ENCODE measurements around the gene PRKACA. TPM values are rescaled to one million over a fixed set of nuclear protein-coding genes. Genes with fewer than 3 reads are reported as not detected.

PRKACA gene
- total and polyA plus RNA-seq, 10 of the 15 experiments (the other 5 are each of a cell fraction or from before 2014, with no cell fraction given) = 0.53 to 68.5 (median 11.2) TPM

DNA sequence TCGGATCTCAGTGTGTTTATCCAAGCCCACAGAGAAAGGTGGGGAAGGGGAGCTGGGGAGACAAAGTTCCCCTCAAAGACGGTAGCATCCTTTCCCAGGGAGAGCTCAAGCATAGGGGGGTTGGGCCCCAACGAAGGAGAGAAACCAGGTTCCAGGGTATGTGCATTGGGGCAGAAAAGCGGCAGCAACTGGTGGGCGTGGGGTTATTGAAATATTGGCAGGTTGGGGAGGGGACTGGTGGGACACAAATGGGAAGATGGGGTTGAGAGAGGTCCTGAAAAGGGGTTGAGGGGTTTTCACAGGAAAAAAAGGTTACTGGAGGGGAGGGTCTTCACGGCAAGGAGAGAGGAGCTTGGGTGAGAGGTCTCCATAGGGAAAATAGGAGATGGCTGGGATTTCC is 17.8 kb upstream of the PRKACA start:
- WGBS (ENCODE audit: insufficient coverage, insufficient replicate concordance, low lambda C conversion rate, missing lambda C conversion rate) = under 1% methylated on average over 6 of the region's 6 CpGs
- H3K27me3 ChIP-seq (replicated peaks in 1 of 2; ENCODE audit: control insufficient read depth in 2 of 2, insufficient read depth in 2 of 2, low read length in 1 of 2) = no peaks in the 10 kb centered on the region
- SMC1A ChIA-PET (ENCODE audit: uncharacterized antibody, unreplicated experiment) = interaction anchor here (1.1 to 2.5 kb wide), 6 partner anchors 10 to 352 kb away, joined by 3 to 9 read pairs (median 6); partner anchors contain the start of gene MISP3
- no peak for FAIRE-seq
- H3K36me3 ChIP-seq (ENCODE audit: control insufficient read depth in 2 of 2, insufficient read depth in 2 of 2, low read length in 1 of 2) = peaks cover 0 to 4% of the 10 kb centered on the region in 2 experiments; a peak in 1 of 4 replicates
- intact Hi-C loops (cut with micrococcal nuclease; ENCODE audit: unreplicated experiment) = loop anchor here (5.0 kb wide), 1 partner anchor 272 kb away; no protein-coding TSS in a partner anchor
- H3K27ac ChIP-seq (ENCODE audit: control insufficient read depth, insufficient read depth) = peak overlapping the region; percentile 79
- 0 out of 2 replicates have a peak, but pooled peaks cover 8% of the 10 kb centered on the region for H3K4me1 ChIP-seq (ENCODE audit: control insufficient read depth, insufficient read depth, low read length)
- RAD21 ChIA-PET (ENCODE audit: unreplicated experiment) = interaction anchor here (0.8 to 3.1 kb wide), 8 partner anchors 17 to 273 kb away, joined by 3 to 14 read pairs (median 4); partner anchors contain the start of genes IL27RA and PRKACA
- H3K4me3 ChIP-seq = peak overlapping the region; percentile 98
- no peaks in the 10 kb centered on the region for H4K20me1 ChIP-seq (ENCODE audit: control insufficient read depth, insufficient read depth)
- no peak for TF ChIP-seq ZZZ3 (IDR thresholded peaks at IDR 0.05; ENCODE audit: control insufficient read depth, insufficient read length, low read depth)
- peak; percentile 31 for TF ChIP-seq IKZF1 (conservative IDR thresholded peaks at IDR 0.05)
- peak in 1 of 2 experiments; percentile 40; a peak in 1 of 4 replicates for TF ChIP-seq IKZF2 (IDR thresholded peaks at IDR 0.05)
- peak overlapping the region; percentile 88 for H3K4me2 ChIP-seq (ENCODE audit: control insufficient read depth, insufficient read depth)
- in situ Hi-C loops (cut with MboI) = no loop called here
- no TSS peak for BruUV-seq (replicated peaks)
- CTCF ChIA-PET = interaction anchor here (0.6 to 4.3 kb wide), 10 partner anchors 11 to 387 kb away, joined by 3 to 43 read pairs (median 4); partner anchors contain the start of genes NANOS3 and PALM3
- H2AFZ ChIP-seq (ENCODE audit: control insufficient read depth, low read depth, low read length) = no peak overlapping the region
- no peak for ATAC-seq
- peak overlapping the region; percentile 83 for H3K9ac ChIP-seq (ENCODE audit: control insufficient read depth, insufficient read depth, low read length)
- H3K9me3 ChIP-seq (replicated peaks; ENCODE audit: control insufficient read depth, insufficient read depth, low read length) = no peaks in the 10 kb centered on the region
- no peak for DNase-seq (ENCODE audit: low read depth, low spot score)
- POLR2A ChIA-PET = interaction anchor here (0.5 to 1.5 kb wide), 11 partner anchors 10 to 851 kb away, joined by 3 to 8 read pairs (median 4); partner anchors contain the start of gene C19orf53
- peaks cover 29% of the 10 kb centered on the region for H3K79me2 ChIP-seq (ENCODE audit: control insufficient read depth, insufficient read depth, low read length)

DNA sequence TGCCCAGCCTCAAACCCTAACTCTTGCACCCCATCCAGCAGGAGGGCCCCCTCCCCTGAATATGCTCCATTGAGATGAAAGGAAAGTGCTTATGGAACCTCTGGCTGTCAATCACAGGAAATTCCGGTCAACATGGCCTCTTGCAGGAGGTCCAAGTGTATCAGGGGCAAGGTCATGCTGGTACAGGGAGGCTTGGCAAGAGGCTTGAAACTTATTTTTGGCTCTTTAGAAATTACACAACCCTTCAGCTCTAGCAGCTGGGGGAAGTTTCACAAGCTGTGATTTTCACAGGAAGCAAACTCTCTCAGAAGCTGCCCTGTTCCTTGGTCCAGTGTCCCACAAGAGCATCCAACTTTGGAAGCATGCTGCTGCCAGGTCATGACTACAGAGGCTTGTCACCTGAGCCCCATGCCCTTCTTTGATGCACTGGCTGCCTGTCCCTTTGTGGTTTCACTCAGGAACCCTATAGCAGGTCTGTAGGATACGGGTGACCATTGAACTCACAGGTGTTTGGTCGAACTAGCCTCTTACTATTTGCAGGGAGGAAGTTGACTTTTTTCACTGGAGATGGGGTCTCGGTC is 10.5 kb upstream of the PRKACA start:
- ATAC-seq (peak; percentile 84), FAIRE-seq (peak; percentile 35), DNase-seq (ENCODE audit: low read depth, low spot score) (peak; percentile 49)
- H3K4me2 ChIP-seq (ENCODE audit: control insufficient read depth, insufficient read depth) = peak overlapping the region; percentile 81
- in situ Hi-C loops (cut with MboI) = no loop called here
- ChIA-PET RAD21 (ENCODE audit: unreplicated experiment) (interaction anchor here (2.0 kb wide), 1 partner anchor 9 kb away, joined by 5 read pairs; the partner anchor contains the start of gene ASF1B), CTCF (interaction anchor here (0.6 to 3.0 kb wide), 5 partner anchors 9 to 233 kb away, joined by 3 to 21 read pairs (median 5); partner anchors contain the start of gene ASF1B), SMC1A (ENCODE audit: uncharacterized antibody, unreplicated experiment) (interaction anchor here (0.9 to 1.4 kb wide), 5 partner anchors 9 to 143 kb away, joined by 3 to 5 read pairs (median 4); partner anchors contain the start of gene ASF1B), POLR2A (interaction anchor here (0.6 to 1.0 kb wide), 2 partner anchors 11 to 252 kb away, joined by 3 to 5 read pairs; no protein-coding TSS in a partner anchor)
- no TSS peak for BruUV-seq (replicated peaks)
- H2AFZ ChIP-seq (ENCODE audit: control insufficient read depth, low read depth, low read length) = peak overlapping the region; percentile 35
- H3K9me3 ChIP-seq (replicated peaks; ENCODE audit: control insufficient read depth, insufficient read depth, low read length) = no peaks in the 10 kb centered on the region
- H3K4me3 ChIP-seq = peak overlapping the region; percentile 51
- H4K20me1 ChIP-seq (ENCODE audit: control insufficient read depth, insufficient read depth) = no peaks in the 10 kb centered on the region
- 14% methylated on average over 4 of the region's 4 CpGs for WGBS (ENCODE audit: insufficient coverage, insufficient replicate concordance, low lambda C conversion rate, missing lambda C conversion rate)
- intact Hi-C loops (cut with micrococcal nuclease; ENCODE audit: unreplicated experiment) = no loop called here
- peak overlapping the region; percentile 1; the same call in 1 of the 2 replicates for H3K9ac ChIP-seq (ENCODE audit: control insufficient read depth, insufficient read depth, low read length)
- H3K36me3 ChIP-seq (ENCODE audit: control insufficient read depth in 2 of 2, insufficient read depth in 2 of 2, low read length in 1 of 2) = peaks cover 0 to 16% of the 10 kb centered on the region in 2 experiments; a peak in 1 of 4 replicates
- H3K27ac ChIP-seq (ENCODE audit: control insufficient read depth, insufficient read depth) = peak overlapping the region; percentile 41
- peaks cover 22% of the 10 kb centered on the region for H3K4me1 ChIP-seq (ENCODE audit: control insufficient read depth, insufficient read depth, low read length)
- no peaks in the 10 kb centered on the region for H3K27me3 ChIP-seq (replicated peaks in 1 of 2; ENCODE audit: control insufficient read depth in 2 of 2, insufficient read depth in 2 of 2, low read length in 1 of 2)
- peaks cover 2% of the 10 kb centered on the region for H3K79me2 ChIP-seq (ENCODE audit: control insufficient read depth, insufficient read depth, low read length)
- TF ChIP-seq, protein P1, sequence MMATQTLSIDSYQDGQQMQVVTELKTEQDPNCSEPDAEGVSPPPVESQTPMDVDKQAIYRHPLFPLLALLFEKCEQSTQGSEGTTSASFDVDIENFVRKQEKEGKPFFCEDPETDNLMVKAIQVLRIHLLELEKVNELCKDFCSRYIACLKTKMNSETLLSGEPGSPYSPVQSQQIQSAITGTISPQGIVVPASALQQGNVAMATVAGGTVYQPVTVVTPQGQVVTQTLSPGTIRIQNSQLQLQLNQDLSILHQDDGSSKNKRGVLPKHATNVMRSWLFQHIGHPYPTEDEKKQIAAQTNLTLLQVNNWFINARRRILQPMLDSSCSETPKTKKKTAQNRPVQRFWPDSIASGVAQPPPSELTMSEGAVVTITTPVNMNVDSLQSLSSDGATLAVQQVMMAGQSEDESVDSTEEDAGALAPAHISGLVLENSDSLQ (IDR thresholded peaks at IDR 0.05) = peak; percentile 89
- TF ChIP-seq ETV6 (conservative IDR thresholded peaks at IDR 0.05 in 1 of 2, IDR thresholded peaks at IDR 0.05 in 1 of 2; ENCODE audit: borderline replicate concordance in 1 of 2, low read depth in 1 of 2) = 0 out of 4 replicates have a peak, but pooled peaks of 1 of the 2 experiments have one; percentile 11
- TF ChIP-seq EED (IDR thresholded peaks at IDR 0.05; ENCODE audit: low read depth) = peak; percentile 76
- no peak for TF ChIP-seq ZSCAN29 (IDR thresholded peaks at IDR 0.05)
- TF ChIP-seq ASH2L (IDR thresholded peaks at IDR 0.05; ENCODE audit: borderline replicate concordance, low read depth) = no peak
- peak; percentile 91 for TF ChIP-seq MEF2A (IDR thresholded peaks at IDR 0.05; ENCODE audit: insufficient read depth, low read depth, low read length)
- peak; percentile 67 for TF ChIP-seq RUNX3 (IDR thresholded peaks at IDR 0.05; ENCODE audit: low read length)
- 0 out of 2 replicates have a peak, but pooled peaks have one; percentile 9 for TF ChIP-seq YY1 (IDR thresholded peaks at IDR 0.05; ENCODE audit: low read depth, low read length)
- no peak for TF ChIP-seq NFXL1 (IDR thresholded peaks at IDR 0.05; ENCODE audit: borderline replicate concordance)
- TF ChIP-seq, protein P2, sequence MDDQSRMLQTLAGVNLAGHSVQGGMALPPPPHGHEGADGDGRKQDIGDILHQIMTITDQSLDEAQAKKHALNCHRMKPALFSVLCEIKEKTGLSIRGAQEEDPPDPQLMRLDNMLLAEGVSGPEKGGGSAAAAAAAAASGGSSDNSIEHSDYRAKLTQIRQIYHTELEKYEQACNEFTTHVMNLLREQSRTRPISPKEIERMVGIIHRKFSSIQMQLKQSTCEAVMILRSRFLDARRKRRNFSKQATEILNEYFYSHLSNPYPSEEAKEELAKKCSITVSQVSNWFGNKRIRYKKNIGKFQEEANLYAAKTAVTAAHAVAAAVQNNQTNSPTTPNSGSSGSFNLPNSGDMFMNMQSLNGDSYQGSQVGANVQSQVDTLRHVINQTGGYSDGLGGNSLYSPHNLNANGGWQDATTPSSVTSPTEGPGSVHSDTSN (IDR thresholded peaks at IDR 0.05; ENCODE audit: insufficient replicate concordance, low read depth, low read length) = peak; percentile 74
- TF ChIP-seq IKZF2 (IDR thresholded peaks at IDR 0.05) = peak in 1 of 2 experiments; percentile 14; a peak in 1 of 4 replicates

Data from GM12878 (cell line).